H1 (cell line): Measurements from ENCODE around the gene THBS1.

Experiments used
- GTF2F1 ChIP-seq: IDR thresholded peaks from 2 replicates; pipeline ENCODE4 v1.6.1; 2012; ENCODE audit warnings: low read depth, low read length, improper control_type of control experiment, borderline replicate concordance
- JUN ChIP-seq: IDR thresholded peaks from 2 replicates; pipeline ENCODE4 v1.6.1; 2011; ENCODE audit warnings: low read depth, mild to moderate bottlenecking, improper control_type of control experiment, low read length
- KDM5A ChIP-seq: fragments of 200-600 bp; IDR thresholded peaks from 2 replicates; pipeline ENCODE4 v1.7.1; 2012; ENCODE audit warnings: mild to moderate bottlenecking, low read length, inconsistent platforms, mixed read lengths
- MAX ChIP-seq: IDR thresholded peaks from 2 replicates; pipeline ENCODE4 v1.6.1; 2012; ENCODE audit warnings: inconsistent platforms
- NRF1 ChIP-seq: IDR thresholded peaks from 2 replicates; pipeline ENCODE4 v1.6.1; 2011; ENCODE audit warnings: mild to moderate bottlenecking, low read depth, low read length, improper control_type of control experiment
- POLR2A ChIP-seq, 2 experiments: IDR thresholded peaks; 1 replicate in 1 of 2; 2 replicates in 1 of 2; pipeline ENCODE4 v1.6.1; 2011; ENCODE audit warnings: low read depth in 2 of 2, low read length in 2 of 2, mild to moderate bottlenecking in 2 of 2; ENCODE audit errors: control extremely low read depth in 1 of 2
- POLR2AphosphoS5 ChIP-seq: IDR thresholded peaks from 2 replicates; pipeline ENCODE4 v1.6.1; 2011; ENCODE audit warnings: low read depth, low read length
- RFX5 ChIP-seq: IDR thresholded peaks from 2 replicates; pipeline ENCODE4 v1.6.1; 2011; ENCODE audit warnings: low read depth, low read length, improper control_type of control experiment, borderline replicate concordance
- RXRA ChIP-seq: IDR thresholded peaks from 2 replicates; pipeline ENCODE4 v1.6.1; 2011; ENCODE audit warnings: low read depth, mild to moderate bottlenecking, low read length, moderate library complexity; ENCODE audit not compliant: insufficient read depth
- SP1 ChIP-seq: IDR thresholded peaks from 2 replicates; pipeline ENCODE4 v1.6.1; 2011; ENCODE audit warnings: low read depth, low read length
- SUZ12 ChIP-seq: fragments of 200-600 bp; sonication (generic); IDR thresholded peaks from 2 replicates; pipeline ENCODE4 v1.6.1; 2012; ENCODE audit warnings: mild to moderate bottlenecking, inconsistent platforms, low read length, moderate library complexity, mixed read lengths
- TAF1 ChIP-seq: IDR thresholded peaks from 2 replicates; pipeline ENCODE4 v1.6.1; 2011; ENCODE audit warnings: mild to moderate bottlenecking, low read depth, low read length
- TCF12 ChIP-seq: IDR thresholded peaks from 2 replicates; pipeline ENCODE4 v1.6.1; 2011; ENCODE audit warnings: low read depth, mild to moderate bottlenecking, low read length
- TF ChIP-seq, protein P1 (sequence below), 3 experiments: IDR thresholded peaks; 1 replicate in 2 of 3; 2 replicates in 1 of 3; pipeline versions ENCODE4 v1.5.1 to v1.6.1; 2011; ENCODE audit warnings: low read length in 3 of 3, mild to moderate bottlenecking in 3 of 3, inconsistent platforms in 2 of 3, low read depth in 1 of 3, moderate library complexity in 1 of 3; ENCODE audit not compliant: insufficient read depth in 1 of 3; ENCODE audit errors: control extremely low read depth in 1 of 3

DNA sequence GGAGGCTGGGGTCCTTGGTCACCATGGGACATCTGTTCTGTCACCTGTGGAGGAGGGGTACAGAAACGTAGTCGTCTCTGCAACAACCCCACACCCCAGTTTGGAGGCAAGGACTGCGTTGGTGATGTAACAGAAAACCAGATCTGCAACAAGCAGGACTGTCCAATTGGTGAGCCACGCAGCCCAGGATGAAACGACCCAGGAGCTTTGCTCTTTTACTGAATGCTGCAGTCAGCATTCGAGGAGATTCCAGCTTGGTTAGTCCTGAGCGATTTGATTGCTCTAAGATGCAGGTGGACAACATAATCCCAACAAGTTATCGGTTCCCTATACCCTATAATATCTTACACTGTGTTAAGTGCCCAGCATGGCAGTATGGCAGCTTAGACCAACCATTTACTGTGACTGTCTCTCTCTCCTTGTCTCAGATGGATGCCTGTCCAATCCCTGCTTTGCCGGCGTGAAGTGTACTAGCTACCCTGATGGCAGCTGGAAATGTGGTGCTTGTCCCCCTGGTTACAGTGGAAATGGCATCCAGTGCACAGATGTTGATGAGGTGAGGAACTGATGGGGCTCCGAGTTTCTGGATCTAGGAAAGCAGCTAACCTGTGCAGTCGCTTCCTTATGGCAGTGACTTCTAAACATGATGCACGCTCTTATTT lies 7.8 kb downstream of the THBS1 start:
- no peak for TF ChIP-seq KDM5A
- no peak for TF ChIP-seq JUN
- TF ChIP-seq MAX = no peak
- no peak for TF ChIP-seq SUZ12
- TF ChIP-seq RXRA = no peak
- TF ChIP-seq GTF2F1 = no peak
- peak; percentile 67 for TF ChIP-seq POLR2AphosphoS5
- TF ChIP-seq, protein P1, sequence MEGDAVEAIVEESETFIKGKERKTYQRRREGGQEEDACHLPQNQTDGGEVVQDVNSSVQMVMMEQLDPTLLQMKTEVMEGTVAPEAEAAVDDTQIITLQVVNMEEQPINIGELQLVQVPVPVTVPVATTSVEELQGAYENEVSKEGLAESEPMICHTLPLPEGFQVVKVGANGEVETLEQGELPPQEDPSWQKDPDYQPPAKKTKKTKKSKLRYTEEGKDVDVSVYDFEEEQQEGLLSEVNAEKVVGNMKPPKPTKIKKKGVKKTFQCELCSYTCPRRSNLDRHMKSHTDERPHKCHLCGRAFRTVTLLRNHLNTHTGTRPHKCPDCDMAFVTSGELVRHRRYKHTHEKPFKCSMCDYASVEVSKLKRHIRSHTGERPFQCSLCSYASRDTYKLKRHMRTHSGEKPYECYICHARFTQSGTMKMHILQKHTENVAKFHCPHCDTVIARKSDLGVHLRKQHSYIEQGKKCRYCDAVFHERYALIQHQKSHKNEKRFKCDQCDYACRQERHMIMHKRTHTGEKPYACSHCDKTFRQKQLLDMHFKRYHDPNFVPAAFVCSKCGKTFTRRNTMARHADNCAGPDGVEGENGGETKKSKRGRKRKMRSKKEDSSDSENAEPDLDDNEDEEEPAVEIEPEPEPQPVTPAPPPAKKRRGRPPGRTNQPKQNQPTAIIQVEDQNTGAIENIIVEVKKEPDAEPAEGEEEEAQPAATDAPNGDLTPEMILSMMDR (IDR thresholded peaks at IDR 0.05; ENCODE audit: control extremely low read depth in 1 of 3, insufficient read depth in 1 of 3, low read depth in 1 of 3, low read length in 3 of 3) = no peak
- TF ChIP-seq POLR2A (IDR thresholded peaks at IDR 0.05; ENCODE audit: control extremely low read depth in 1 of 2, low read depth in 2 of 2, low read length in 2 of 2) = peak; percentile 70 to 87; a peak in 2 of 3 replicates
- no peak for TF ChIP-seq TCF12
- no peak for TF ChIP-seq RFX5
- TF ChIP-seq SP1 = no peak
- no peak for TF ChIP-seq TAF1
- no peak for TF ChIP-seq NRF1
